ENCODE measurements around the gene SMIM32.

- TF ChIP-seq EZH2phosphoT487 (IDR thresholded peaks at IDR 0.05; ENCODE audit: borderline replicate concordance, low read depth, low read length) (no peak), CTCF (conservative IDR thresholded peaks at IDR 0.05; ENCODE audit: low read length) (no peak)
Measured at GRCh38 chr5:136211282-136212040, 18.5 kb upstream of the SMIM32 start.

Data from OCI-LY7 (cell line).